Keratinocyte (primary cell): ENCODE data around the gene MEIS2.

Experiments
- EZH2 ChIP-seq: IDR thresholded peaks from one replicate; pipeline ENCODE4 v1.6.1; 2012; ENCODE audit warnings: inconsistent platforms, mild to moderate bottlenecking, low read length, moderate library complexity
- TF ChIP-seq, protein P1 (sequence below), 3 experiments: IDR thresholded peaks in 1 of 3; conservative IDR thresholded peaks in 1 of 3; optimal IDR thresholded peaks in 1 of 3; 2 replicates in 2 of 3; 3 replicates in 1 of 3; pipeline versions ENCODE3 to v1.5.1; 2011; ENCODE audit warnings: low read length in 3 of 3, mild to moderate bottlenecking in 3 of 3, moderate library complexity in 2 of 3, control low read depth in 1 of 3, inconsistent platforms in 1 of 3; ENCODE audit not compliant: insufficient read depth in 2 of 3; ENCODE audit errors: extremely low read depth in 1 of 3

DNA sequence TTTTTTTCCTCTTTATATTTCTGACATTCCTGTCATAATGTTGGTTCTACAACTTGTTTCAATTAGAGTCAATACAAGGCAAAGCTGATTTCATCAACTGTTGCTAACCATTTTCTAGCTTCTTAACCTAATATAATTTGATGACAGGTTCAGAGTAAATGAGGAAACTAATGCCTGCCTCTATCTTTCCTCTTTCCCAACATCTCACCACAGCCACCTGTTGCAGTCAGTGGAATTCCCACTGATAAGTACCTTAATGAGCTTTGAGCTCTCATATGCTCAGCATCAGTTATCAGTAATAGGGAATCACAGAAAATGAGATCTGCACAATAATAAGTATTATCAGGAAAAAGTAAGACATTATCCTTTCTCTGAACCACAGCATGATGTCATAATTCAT, 241.9 kb downstream of the MEIS2 start:
- TF ChIP-seq, protein P1, sequence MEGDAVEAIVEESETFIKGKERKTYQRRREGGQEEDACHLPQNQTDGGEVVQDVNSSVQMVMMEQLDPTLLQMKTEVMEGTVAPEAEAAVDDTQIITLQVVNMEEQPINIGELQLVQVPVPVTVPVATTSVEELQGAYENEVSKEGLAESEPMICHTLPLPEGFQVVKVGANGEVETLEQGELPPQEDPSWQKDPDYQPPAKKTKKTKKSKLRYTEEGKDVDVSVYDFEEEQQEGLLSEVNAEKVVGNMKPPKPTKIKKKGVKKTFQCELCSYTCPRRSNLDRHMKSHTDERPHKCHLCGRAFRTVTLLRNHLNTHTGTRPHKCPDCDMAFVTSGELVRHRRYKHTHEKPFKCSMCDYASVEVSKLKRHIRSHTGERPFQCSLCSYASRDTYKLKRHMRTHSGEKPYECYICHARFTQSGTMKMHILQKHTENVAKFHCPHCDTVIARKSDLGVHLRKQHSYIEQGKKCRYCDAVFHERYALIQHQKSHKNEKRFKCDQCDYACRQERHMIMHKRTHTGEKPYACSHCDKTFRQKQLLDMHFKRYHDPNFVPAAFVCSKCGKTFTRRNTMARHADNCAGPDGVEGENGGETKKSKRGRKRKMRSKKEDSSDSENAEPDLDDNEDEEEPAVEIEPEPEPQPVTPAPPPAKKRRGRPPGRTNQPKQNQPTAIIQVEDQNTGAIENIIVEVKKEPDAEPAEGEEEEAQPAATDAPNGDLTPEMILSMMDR (optimal IDR thresholded peaks at IDR 0.05 in 1 of 3, IDR thresholded peaks at IDR 0.05 in 1 of 3, conservative IDR thresholded peaks at IDR 0.05 in 1 of 3; ENCODE audit: extremely low read depth in 1 of 3, insufficient read depth in 2 of 3, low read length in 3 of 3): no peak
- no peak for TF ChIP-seq EZH2
